Measurements from ENCODE around the gene MYO1D. TPM values are rescaled to one million over a fixed set of nuclear protein-coding genes. Genes with fewer than 3 reads are reported as not detected.

Gene MYO1D
- total RNA-seq, 2 donors from 2014 or later: 238 to 382 TPM

- Histone ChIP-seq H3K4me1 (no peaks in the 10 kb centered on the region), H3K9me3 (no peaks in the 10 kb centered on the region), H3K4me3 (no peak overlapping the region), H3K9ac (ENCODE audit: low read depth in 2 of 2, low read length in 2 of 2) (no peak overlapping the region), H3K27ac (no peak overlapping the region), H3K36me3 (no peaks in the 10 kb centered on the region), H3K27me3 (no peaks in the 10 kb centered on the region)
- intact Hi-C loops (cut with DNase I): no loop called here
- no peak for TF ChIP-seq CTCF (IDR thresholded peaks at IDR 0.05)
- DNase-seq: no peak
Measured at GRCh38 chr17:32566303-32566702, 310.6 kb downstream of the MYO1D start.

- no peak for TF ChIP-seq CTCF (IDR thresholded peaks at IDR 0.05)
- Histone ChIP-seq H3K4me1 (no peaks in the 10 kb centered on the region), H3K36me3 (no peaks in the 10 kb centered on the region), H3K9me3 (no peaks in the 10 kb centered on the region), H3K27me3 (no peaks in the 10 kb centered on the region), H3K9ac (ENCODE audit: low read depth in 2 of 2, low read length in 2 of 2) (no peak overlapping the region), H3K27ac (no peak overlapping the region), H3K4me3 (no peak overlapping the region)
- no peak for DNase-seq
- intact Hi-C loops (cut with DNase I): no loop called here
Measured at GRCh38 chr17:32565401-32565800, 311.5 kb downstream of the MYO1D start.

DNA sequence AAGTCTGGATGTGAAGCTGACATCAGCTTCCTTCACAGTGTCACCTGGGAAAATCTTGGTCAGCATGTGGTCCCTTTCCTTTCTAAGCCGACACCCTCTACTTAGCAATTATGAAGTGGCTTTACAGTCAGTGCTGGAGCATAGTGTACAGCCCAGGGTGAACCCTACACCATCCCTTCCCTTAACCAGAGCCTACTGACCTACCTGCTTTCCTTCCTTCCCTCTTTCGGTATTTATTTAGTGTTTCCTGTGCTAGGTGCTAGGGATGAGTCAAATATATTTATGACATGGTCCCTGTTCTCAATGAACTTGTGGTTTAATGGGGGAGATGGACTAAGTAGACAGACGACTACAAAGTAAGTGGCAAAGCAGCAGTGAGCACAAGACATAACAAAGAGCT, 312.6 kb downstream of the MYO1D start:
- intact Hi-C loops (cut with DNase I): no loop called here
- H3K27me3 ChIP-seq: no peaks in the 10 kb centered on the region
- H3K4me3 ChIP-seq: no peak overlapping the region
- TF ChIP-seq CTCF (IDR thresholded peaks at IDR 0.05): no peak
- no peak overlapping the region for H3K27ac ChIP-seq
- H3K36me3 ChIP-seq: no peaks in the 10 kb centered on the region
- no peak overlapping the region for H3K9ac ChIP-seq (ENCODE audit: low read depth in 2 of 2, low read length in 2 of 2)
- no peak for DNase-seq
- no peaks in the 10 kb centered on the region for H3K4me1 ChIP-seq
- no peaks in the 10 kb centered on the region for H3K9me3 ChIP-seq

DNA sequence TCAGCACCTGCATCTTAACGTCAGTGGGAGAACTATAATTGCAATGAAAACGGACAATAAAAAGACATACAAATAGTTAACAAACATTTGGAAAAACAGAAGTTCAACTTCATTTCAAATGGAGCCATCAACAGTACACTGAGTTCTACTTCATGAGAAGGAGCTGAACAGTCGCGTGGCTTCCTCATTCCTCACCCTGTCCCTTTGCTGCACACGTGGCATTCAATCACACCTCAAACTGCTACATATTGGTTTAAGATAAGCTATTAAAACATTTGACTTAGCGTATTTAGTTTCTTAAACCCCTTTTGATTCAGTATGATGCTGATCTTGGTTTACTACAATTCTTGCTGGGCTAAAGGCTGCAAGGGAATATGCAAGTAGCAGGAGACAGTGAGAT, 313.3 kb downstream of the MYO1D start:
- Histone ChIP-seq H3K27me3 (no peaks in the 10 kb centered on the region), H3K4me1 (no peaks in the 10 kb centered on the region), H3K36me3 (no peaks in the 10 kb centered on the region), H3K9me3 (no peaks in the 10 kb centered on the region), H3K27ac (no peak overlapping the region), H3K4me3 (no peak overlapping the region), H3K9ac (ENCODE audit: low read depth in 2 of 2, low read length in 2 of 2) (no peak overlapping the region)
- TF ChIP-seq CTCF (IDR thresholded peaks at IDR 0.05): no peak
- DNase-seq: no peak
- intact Hi-C loops (cut with DNase I): no loop called here

DNA sequence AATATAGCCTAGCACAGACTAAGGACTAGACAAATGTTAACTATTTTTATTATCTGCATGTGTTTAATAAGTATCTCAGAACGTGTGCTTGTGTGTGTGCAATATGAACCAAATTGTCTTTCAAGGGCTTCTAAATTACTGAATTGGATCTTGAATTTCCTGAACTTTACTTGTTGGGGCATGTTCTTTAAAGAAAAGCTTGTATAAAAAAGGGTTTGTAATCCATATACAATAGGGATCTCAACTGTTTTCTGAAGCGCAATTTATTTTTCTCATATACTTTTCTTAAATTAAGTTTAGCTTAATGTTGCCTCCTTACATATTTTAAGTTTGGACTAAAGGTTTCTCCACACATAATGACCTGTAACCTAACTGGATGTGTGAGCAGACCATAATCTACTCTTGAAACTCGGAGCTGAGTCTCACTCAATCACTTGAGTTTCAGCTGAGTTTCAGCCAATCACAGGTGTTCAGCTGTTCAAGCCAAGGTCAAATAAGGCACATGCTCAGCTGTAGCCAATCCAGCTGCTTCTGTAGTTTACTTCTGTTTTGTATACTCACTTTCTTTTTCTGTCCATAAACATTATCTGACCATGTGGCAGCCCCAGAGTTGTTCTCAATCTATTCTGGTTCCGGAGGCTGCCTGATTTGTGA, 317.8 kb downstream of the MYO1D start:
- no peaks in the 10 kb centered on the region for H3K36me3 ChIP-seq
- no peak overlapping the region for H3K27ac ChIP-seq
- H3K9me3 ChIP-seq: no peaks in the 10 kb centered on the region
- no peak for TF ChIP-seq CTCF (IDR thresholded peaks at IDR 0.05)
- no peak overlapping the region for H3K9ac ChIP-seq (ENCODE audit: low read depth in 2 of 2, low read length in 2 of 2)
- H3K4me1 ChIP-seq: no peaks in the 10 kb centered on the region
- intact Hi-C loops (cut with DNase I): no loop called here
- no peaks in the 10 kb centered on the region for H3K27me3 ChIP-seq
- H3K4me3 ChIP-seq: no peak overlapping the region
- DNase-seq: no peak
